ENCODE data around the gene LOXL3. TPM values are rescaled to one million over a fixed set of nuclear protein-coding genes. Genes with fewer than 3 reads are reported as not detected.
A peak's percentile ranks its signal among the peaks of the same experiment; 100 is the strongest.

LOXL3 gene
- total RNA-seq, 1 donor from 2014 or later, result 30.2 TPM

GRCh38 chr2:74596584-74596983 lies 42.8 kb upstream of the LOXL3 start:
- Mint-ChIP-seq H3K36me3 (ENCODE audit: low read depth) (no peaks in the 10 kb centered on the region), H3K4me3 (no peak overlapping the region), H3K4me1 (no peaks in the 10 kb centered on the region), H3K27me3 (ENCODE audit: low read depth) (peaks cover 75% of the 10 kb centered on the region), H3K27ac (ENCODE audit: unreplicated experiment) (no peak overlapping the region), H3K9me3 (no peaks in the 10 kb centered on the region)
- TF ChIP-seq CTCF (conservative IDR thresholded peaks at IDR 0.05), result no peak
- no peak for DNase-seq (ENCODE audit: low read depth, low spot score)

DNA sequence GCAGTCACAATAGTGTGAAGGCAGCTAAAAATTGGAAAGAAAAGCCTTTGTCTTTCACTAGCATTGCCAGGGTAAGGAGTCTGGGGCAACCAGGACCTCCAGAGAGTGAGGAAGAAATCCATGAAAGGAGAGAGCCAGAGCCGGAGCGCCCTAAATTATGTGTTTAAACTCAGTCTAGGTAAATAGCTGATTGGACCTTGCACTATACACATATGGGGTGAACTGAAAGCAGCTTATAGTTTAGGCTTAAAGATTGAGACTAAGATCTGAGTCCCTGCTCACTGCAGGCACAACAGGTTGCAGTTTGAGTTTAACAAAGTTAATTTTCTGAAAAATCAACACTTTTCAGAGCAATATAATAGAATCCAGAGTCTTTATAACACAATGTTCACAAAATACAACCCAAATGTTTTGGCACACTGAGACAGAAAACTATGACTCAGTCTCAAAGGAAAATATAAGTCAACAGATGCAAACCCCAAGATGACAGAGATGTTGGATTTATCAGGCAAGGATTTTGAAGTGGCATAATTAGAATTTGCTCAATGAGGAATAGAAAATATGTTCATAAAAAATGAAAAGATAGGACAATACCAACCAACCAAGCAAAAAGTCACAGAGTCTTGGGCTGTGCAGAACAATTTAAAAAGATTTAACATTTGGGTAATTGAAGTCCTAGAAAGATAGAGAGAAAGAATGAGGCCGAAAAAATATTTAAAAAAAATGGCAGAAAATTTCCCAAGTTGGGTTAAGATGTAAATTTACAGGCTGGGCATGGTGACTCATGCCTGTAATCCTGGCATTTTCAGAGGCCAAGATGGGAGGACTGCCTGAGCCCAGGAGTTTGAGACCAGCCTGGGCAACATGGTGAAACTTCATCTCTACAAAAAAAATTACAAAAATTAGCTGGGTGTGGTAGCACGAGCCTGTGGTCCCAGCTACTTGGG lies 40.4 kb upstream of the LOXL3 start:
- no peak overlapping the region for H3K27ac Mint-ChIP-seq (ENCODE audit: unreplicated experiment)
- no peaks in the 10 kb centered on the region for H3K9me3 Mint-ChIP-seq
- H3K4me3 Mint-ChIP-seq, result no peak overlapping the region
- no peaks in the 10 kb centered on the region for H3K4me1 Mint-ChIP-seq
- no peak for TF ChIP-seq CTCF (conservative IDR thresholded peaks at IDR 0.05)
- no peaks in the 10 kb centered on the region for H3K36me3 Mint-ChIP-seq (ENCODE audit: low read depth)
- H3K27me3 Mint-ChIP-seq (ENCODE audit: low read depth), result peaks cover 76% of the 10 kb centered on the region
- DNase-seq (ENCODE audit: low read depth, low spot score), result no peak

GRCh38 chr2:74588664-74589063 lies 34.9 kb upstream of the LOXL3 start:
- no peak for DNase-seq (ENCODE audit: low read depth, low spot score)
- TF ChIP-seq CTCF (conservative IDR thresholded peaks at IDR 0.05), result no peak
- H3K4me3 Mint-ChIP-seq, result no peak overlapping the region
- H3K27ac Mint-ChIP-seq (ENCODE audit: unreplicated experiment), result no peak overlapping the region
- no peaks in the 10 kb centered on the region for H3K9me3 Mint-ChIP-seq
- peaks cover 48% of the 10 kb centered on the region for H3K27me3 Mint-ChIP-seq (ENCODE audit: low read depth)
- H3K4me1 Mint-ChIP-seq, result peaks cover 12% of the 10 kb centered on the region
- no peaks in the 10 kb centered on the region for H3K36me3 Mint-ChIP-seq (ENCODE audit: low read depth)

GRCh38 chr2:74587664-74588277 lies 34.0 kb upstream of the LOXL3 start:
- TF ChIP-seq CTCF (conservative IDR thresholded peaks at IDR 0.05), result peak; percentile 81
- Mint-ChIP-seq H3K9me3 (no peaks in the 10 kb centered on the region), H3K36me3 (ENCODE audit: low read depth) (no peaks in the 10 kb centered on the region), H3K4me3 (no peak overlapping the region), H3K27me3 (ENCODE audit: low read depth) (peaks cover 41% of the 10 kb centered on the region), H3K4me1 (peaks cover 19% of the 10 kb centered on the region), H3K27ac (ENCODE audit: unreplicated experiment) (peak overlapping the region; percentile 46)
- peak; percentile 56 for DNase-seq (ENCODE audit: low read depth, low spot score)

DNA sequence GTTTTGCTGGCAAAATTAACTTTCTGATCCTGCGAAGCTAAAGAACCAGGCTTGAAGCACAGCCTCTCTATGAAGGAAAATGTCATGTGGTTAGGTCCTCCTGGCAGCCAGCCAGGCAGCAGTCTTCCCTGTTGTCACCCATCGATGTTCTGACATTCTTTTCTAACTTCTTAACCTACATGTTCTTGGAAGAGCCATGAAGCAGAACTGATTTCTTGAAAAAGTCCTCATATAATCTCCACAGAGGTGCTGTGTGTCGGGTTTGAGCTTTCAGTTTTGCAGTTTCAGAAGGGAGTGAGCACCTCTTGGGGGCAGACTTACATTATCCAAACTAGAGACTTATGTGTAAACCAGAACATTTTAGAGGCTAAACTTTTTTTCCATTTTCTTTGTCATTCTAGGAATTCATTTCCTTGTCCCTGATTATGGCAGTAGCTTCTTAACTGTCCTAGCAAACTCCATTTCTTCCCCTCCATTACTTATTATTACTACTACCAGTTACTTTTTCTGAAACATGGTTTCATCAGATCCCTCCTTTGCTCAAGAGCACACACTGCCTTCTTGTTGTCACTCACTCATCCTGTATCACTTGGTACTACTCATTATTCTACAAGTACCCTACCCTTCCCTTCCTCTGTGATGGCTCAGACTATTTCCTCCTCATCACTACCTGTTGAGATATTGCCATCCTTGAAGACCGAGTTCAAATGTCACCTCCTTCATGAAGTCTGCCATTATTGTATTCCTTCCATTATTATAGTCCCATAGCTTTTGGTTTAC lies 31.9 kb upstream of the LOXL3 start:
- H3K4me1 Mint-ChIP-seq, result peaks cover 19% of the 10 kb centered on the region
- no peak for TF ChIP-seq CTCF (conservative IDR thresholded peaks at IDR 0.05)

More for the DNA sequence above, 31.9 kb upstream of the LOXL3 start:
- no peak overlapping the region for H3K4me3 Mint-ChIP-seq
- H3K27ac Mint-ChIP-seq (ENCODE audit: unreplicated experiment), result peak overlapping the region; percentile 28
- H3K36me3 Mint-ChIP-seq (ENCODE audit: low read depth), result no peaks in the 10 kb centered on the region
- peaks cover 25% of the 10 kb centered on the region for H3K27me3 Mint-ChIP-seq (ENCODE audit: low read depth)
- DNase-seq (ENCODE audit: low read depth, low spot score), result no peak
- no peaks in the 10 kb centered on the region for H3K9me3 Mint-ChIP-seq

All from neural crest cell (in vitro differentiated cells).